Eye (tissue), 1 donor: Measurements from ENCODE around the gene PLAC9.
"Not testable (repeated sequence)": the region's sequence is repeated elsewhere in the genome, so short reads cannot be mapped to it uniquely, and the experiment has no call there.

Experiments used
- DNase-seq: peaks from one replicate; pipeline ENCODE4 v3.0.0-alpha.2; 2015

The PLAC9 gene

GRCh38 chr10:80140251-80140650 is 7.7 kb downstream of the PLAC9 start:
- no peak for DNase-seq

GRCh38 chr10:80141696-80142460 is 9.3 kb downstream of the PLAC9 start:
- DNase-seq = no peak

GRCh38 chr10:80144067-80144695 is 11.7 kb downstream of the PLAC9 start:
- no peak for DNase-seq

- no peak for DNase-seq
These were observed 12.2 kb downstream of the PLAC9 start for GRCh38 chr10:80144696-80145131.

- not testable (repeated sequence) for DNase-seq
These were observed 13.1 kb downstream of the PLAC9 start for GRCh38 chr10:80145406-80146308.

- DNase-seq = no peak
These were observed 14.4 kb downstream of the PLAC9 start for GRCh38 chr10:80146918-80147317.

- no peak for DNase-seq
These were observed 15.8 kb downstream of the PLAC9 start for GRCh38 chr10:80148166-80148805.

- no peak for DNase-seq
These were observed 16.6 kb downstream of the PLAC9 start for GRCh38 chr10:80149123-80149522.

- DNase-seq = no peak
These were observed 17.6 kb downstream of the PLAC9 start for GRCh38 chr10:80150172-80150571.

GRCh38 chr10:80152820-80153219 is 20.3 kb downstream of the PLAC9 start:
- no peak for DNase-seq

GRCh38 chr10:80153460-80153859 is 20.9 kb downstream of the PLAC9 start:
- no peak for DNase-seq

- DNase-seq = no peak
These were observed 22.1 kb downstream of the PLAC9 start for GRCh38 chr10:80154626-80154977.

GRCh38 chr10:80154978-80155695 is 22.6 kb downstream of the PLAC9 start:
- DNase-seq = peak; percentile 32

GRCh38 chr10:80155696-80156215 is 23.2 kb downstream of the PLAC9 start:
- no peak for DNase-seq

- DNase-seq = no peak
These were observed 23.7 kb downstream of the PLAC9 start for GRCh38 chr10:80156216-80156615.

- no peak for DNase-seq
These were observed 25.0 kb downstream of the PLAC9 start for GRCh38 chr10:80157561-80157960.

GRCh38 chr10:80158126-80158525 is 25.6 kb downstream of the PLAC9 start:
- no peak for DNase-seq

- DNase-seq = peak; percentile 74
These were observed 26.1 kb downstream of the PLAC9 start for GRCh38 chr10:80158598-80159127.

- DNase-seq = no peak
These were observed 26.8 kb downstream of the PLAC9 start for GRCh38 chr10:80159166-80159873.

GRCh38 chr10:80160361-80161320 is 28.1 kb downstream of the PLAC9 start:
- no peak for DNase-seq
